CD14-positive monocyte (primary cell): Measurements from ENCODE around the gene MORN5. TPM values are rescaled to one million over a fixed set of nuclear protein-coding genes. Genes with fewer than 3 reads are reported as not detected.
A peak's percentile ranks its signal among the peaks of the same experiment; 100 is the strongest.

Source experiments
- DNase-seq, 3 donors: peaks; one replicate each; pipeline ENCODE4 v3.0.0-alpha.2; 2011 to 2022
- H2AFZ ChIP-seq: 2 replicates; pipeline ENCODE4 v1.6.0; 2012; ENCODE audit warnings: mild to moderate bottlenecking, low read depth, low read length, inconsistent platforms; ENCODE audit not compliant: insufficient read depth, poor library complexity, severe bottlenecking
- H3K27ac ChIP-seq, 2 donors: 1 replicate in 1 of 2; 2 replicates in 1 of 2; pipeline ENCODE4 v1.5.1; 2012 to 2013; ENCODE audit warnings: low read length in 2 of 2, control low read depth in 1 of 2, inconsistent platforms in 1 of 2, low read depth in 1 of 2, mild to moderate bottlenecking in 1 of 2
- H3K27me3 ChIP-seq, 2 donors: one replicate each; pipeline versions ENCODE4 v1.6.0 to v1.6.1; 2011 to 2013; ENCODE audit warnings: low read length in 2 of 2; ENCODE audit not compliant: control insufficient read depth in 2 of 2, insufficient read depth in 2 of 2
- H3K36me3 ChIP-seq, 2 donors: replicated peaks in 1 of 2; 1 replicate in 1 of 2; 2 replicates in 1 of 2; pipeline versions ENCODE4 v1.5.1 to v1.6.1; 2012 to 2013; ENCODE audit warnings: low read length in 2 of 2, control low read depth in 1 of 2, inconsistent platforms in 1 of 2, mild to moderate bottlenecking in 1 of 2; ENCODE audit not compliant: insufficient read depth in 2 of 2, control insufficient read depth in 1 of 2
- H3K4me1 ChIP-seq, 2 donors: 1 replicate in 1 of 2; 2 replicates in 1 of 2; pipeline versions ENCODE4 v1.5.1 to v1.6.1; 2012 to 2013; ENCODE audit warnings: low read length in 2 of 2, control low read depth in 1 of 2, inconsistent platforms in 1 of 2, mild to moderate bottlenecking in 1 of 2, moderate library complexity in 1 of 2; ENCODE audit not compliant: insufficient read depth in 2 of 2, control insufficient read depth in 1 of 2
- H3K4me2 ChIP-seq: replicated peaks from 2 replicates; pipeline ENCODE3; 2012; ENCODE audit warnings: low read length, moderate library complexity, mild to moderate bottlenecking; ENCODE audit not compliant: poor library complexity, severe bottlenecking; ENCODE audit errors: extremely low read depth
- H3K4me3 ChIP-seq, 3 experiments: fragments of 200-600 bp in 1 of 3; sonication (generic) in 1 of 3; replicated peaks in 1 of 3; 1 replicate in 2 of 3; 2 replicates in 1 of 3; pipeline ENCODE4 v1.5.1; 2011 to 2013; ENCODE audit warnings: low read length in 3 of 3, mild to moderate bottlenecking in 3 of 3, control low read depth in 2 of 3, low read depth in 2 of 3, inconsistent platforms in 1 of 3, moderate library complexity in 1 of 3
- H3K79me2 ChIP-seq: 2 replicates; pipeline ENCODE4 v1.6.0; 2012; ENCODE audit warnings: mild to moderate bottlenecking, control low read depth, inconsistent platforms, low read length, moderate library complexity; ENCODE audit not compliant: insufficient read depth
- H3K9ac ChIP-seq: 2 replicates; pipeline ENCODE4 v1.6.0; 2017; ENCODE audit warnings: low read length, mild to moderate bottlenecking; ENCODE audit not compliant: insufficient read depth, poor library complexity, severe bottlenecking
- H3K9me3 ChIP-seq, 2 donors: replicated peaks in 1 of 2; 1 replicate in 1 of 2; 2 replicates in 1 of 2; pipeline versions ENCODE4 v1.5.1 to v1.6.1; 2012 to 2013; ENCODE audit warnings: low read length in 2 of 2, control low read depth in 1 of 2; ENCODE audit not compliant: control insufficient read depth in 1 of 2, insufficient read depth in 1 of 2
- H4K20me1 ChIP-seq: 2 replicates; pipeline ENCODE4 v1.6.0; 2012; ENCODE audit warnings: mild to moderate bottlenecking, low read length, control low read depth, moderate library complexity; ENCODE audit not compliant: insufficient read depth
- H3K27ac Mint-ChIP-seq, 7 donors: one replicate each; pipeline ENCODE4 v1.8.0; 2020; ENCODE audit warnings: mild to moderate bottlenecking in 7 of 7, mixed read lengths in 7 of 7, moderate library complexity in 6 of 7, inconsistent platforms in 2 of 7
- H3K27me3 Mint-ChIP-seq, 3 donors: one replicate each; pipeline ENCODE4 v1.8.0; 2021 to 2022; ENCODE audit warnings: low read depth in 3 of 3, mild to moderate bottlenecking in 3 of 3, mixed read lengths in 3 of 3, moderate library complexity in 3 of 3, inconsistent platforms in 1 of 3
- H3K36me3 Mint-ChIP-seq, 2 donors: one replicate each; pipeline ENCODE4 v1.8.0; 2020; ENCODE audit warnings: mixed read lengths in 2 of 2, inconsistent platforms in 1 of 2, mild to moderate bottlenecking in 1 of 2
- H3K4me1 Mint-ChIP-seq: one replicate; pipeline ENCODE4 v1.8.0; 2020; ENCODE audit warnings: mild to moderate bottlenecking, mixed read lengths
- H3K4me3 Mint-ChIP-seq, 2 donors: one replicate each; pipeline ENCODE4 v1.8.0; 2020; ENCODE audit warnings: mild to moderate bottlenecking in 2 of 2, mixed read lengths in 2 of 2, moderate library complexity in 1 of 2
- H3K9me3 Mint-ChIP-seq, 7 donors: one replicate each; pipeline ENCODE4 v1.8.0; 2020 to 2022; ENCODE audit warnings: mixed read lengths in 7 of 7, mild to moderate bottlenecking in 6 of 7, moderate library complexity in 6 of 7, inconsistent platforms in 2 of 7
- CTCF ChIP-seq: fragments of 200-600 bp; IDR thresholded peaks from one replicate; pipeline ENCODE4 v1.8.0; 2022; ENCODE audit warnings: antibody characterized with exemption, mild to moderate bottlenecking
- WGBS: methylation state at CpG from one replicate; pipeline ENCODE4 v1.1.5; 2013; ENCODE audit warnings: missing lambda C conversion rate; ENCODE audit not compliant: insufficient coverage; 5-methylcytosine and 5-hydroxymethylcytosine counted together
- intact Hi-C, 2 donors: fragments of 100-400 bp; cut with micrococcal nuclease; formaldehyde crosslinking; loops; one replicate each; pipeline versions ENCODE4 v1.15.0 to v1.15.1; 2023
- polyA plus RNA-seq, 3 donors: library from polyadenylated mRNA; depleted of rRNA in 1 of 3; unstranded in 2 of 3; stranded (reverse) in 1 of 3; fragments of 300-500 nt in 2 of 3; fragments of >200 nt in 1 of 3; fragmentation: Illumina TruSeq in 2 of 3; gene quantifications; 1 replicate in 2 of 3; 2 replicates in 1 of 3; pipeline ENCODE4 v1.2.3, GENCODE V29; 2012 to 2021

Gene MORN5
- polyA plus RNA-seq, 3 donors: not detected

- Histone ChIP-seq H3K27ac (no peak overlapping the region), H3K36me3 (no peaks in the 10 kb centered on the region), H3K79me2 (no peaks in the 10 kb centered on the region), H3K9me3 (peaks cover 0 to 52% of the 10 kb centered on the region in 2 donors), H3K27me3 (peaks cover 63 to 97% of the 10 kb centered on the region in 2 donors), H3K4me1 (peaks cover 17 to 20% of the 10 kb centered on the region in 2 donors), H2AFZ (no peak overlapping the region), H3K4me2 (no peak overlapping the region), H4K20me1 (no peaks in the 10 kb centered on the region), H3K4me3 (no peak overlapping the region), H3K9ac (no peak overlapping the region)
- no peak for TF ChIP-seq CTCF
- H3K27ac Mint-ChIP-seq: peak overlapping the region in 1 of 7 donors; percentile 61
- intact Hi-C loops: no loop called here
- no peak for DNase-seq
- peaks cover 0 to 7% of the 10 kb centered on the region in 2 donors for H3K36me3 Mint-ChIP-seq
- peaks cover 89 to 96% (median 94%) of the 10 kb centered on the region in 3 donors for H3K27me3 Mint-ChIP-seq
- peaks cover 0 to 25% (median 12%) of the 10 kb centered on the region in 7 donors for H3K9me3 Mint-ChIP-seq
- 9% methylated on average over 7 of the region's 11 CpGs for WGBS
- peak overlapping the region in 1 of 2 donors; percentile 62 for H3K4me3 Mint-ChIP-seq
- peaks cover 40% of the 10 kb centered on the region for H3K4me1 Mint-ChIP-seq
Measured at GRCh38 chr9:122218071-122218934, 58.6 kb downstream of the MORN5 start.

GRCh38 chr9:122218935-122219855 lies 59.5 kb downstream of the MORN5 start:
- Histone ChIP-seq H3K9ac (no peak overlapping the region), H4K20me1 (no peaks in the 10 kb centered on the region), H3K4me2 (peak overlapping the region; percentile 27), H3K79me2 (no peaks in the 10 kb centered on the region), H3K27ac (no peak overlapping the region), H3K4me3 (no peak overlapping the region), H3K36me3 (no peaks in the 10 kb centered on the region), H3K4me1 (peaks cover 11 to 13% of the 10 kb centered on the region in 2 donors), H3K9me3 (peaks cover 0 to 46% of the 10 kb centered on the region in 2 donors), H2AFZ (peak overlapping the region; percentile 13), H3K27me3 (peaks cover 59 to 91% of the 10 kb centered on the region in 2 donors)
- under 1% methylated on average over 54 of the region's 59 CpGs for WGBS
- Mint-ChIP-seq H3K27me3 (peaks cover 90% of the 10 kb centered on the region in 3 donors), H3K27ac (peak overlapping the region in 1 of 7 donors; percentile 61), H3K4me3 (peak overlapping the region; percentile 58 to 62), H3K9me3 (peaks cover 0 to 23% (median 11%) of the 10 kb centered on the region in 7 donors), H3K36me3 (peaks cover 0 to 7% of the 10 kb centered on the region in 2 donors), H3K4me1 (peaks cover 36% of the 10 kb centered on the region)
- intact Hi-C loops: no loop called here
- DNase-seq: no peak
- no peak for TF ChIP-seq CTCF
